SK-N-SH (cell line): ENCODE data around the gene NF2. TPM values are rescaled to one million over a fixed set of nuclear protein-coding genes. Genes with fewer than 3 reads are reported as not detected.

ENCODE experiments used
- CTCF ChIA-PET: fragments of 300-600, 350-600 bp; formaldehyde crosslinking; extraction: SDS; loops from one replicate; lab custom pipeline; 2021; lab: Yijun Ruan, JAX
- POLR2A ChIA-PET: fragments of 350-600 bp; sonication (Branson Sonifier 250); formaldehyde crosslinking; extraction: SDS; loops from one replicate; lab custom pipeline; 2020; ENCODE audit warnings: antibody characterized with exemption, inconsistent platforms; lab: Yijun Ruan, JAX
- DNase-seq: peaks from one replicate; pipeline ENCODE4 v3.0.0; 2012
- H2AFZ ChIP-seq: fragments of 200-600 bp; sonication (generic); 2 replicates; pipeline ENCODE4 v1.8.1; 2016; ENCODE audit warnings: antibody characterized with exemption, mild to moderate bottlenecking, low read depth
- H3F3A ChIP-seq: fragments of 200-600 bp; sonication (generic); replicated peaks from 2 replicates; pipeline ENCODE3; 2016; ENCODE audit warnings: antibody characterized with exemption, mild to moderate bottlenecking; ENCODE audit not compliant: insufficient read depth
- H3K27ac ChIP-seq, 2 experiments: fragments of 200-500 bp in 1 of 2; fragments of 200-600 bp in 1 of 2; sonication (Bioruptor generic) in 1 of 2; sonication (generic), shearing (Covaris generic) in 1 of 2; 2 replicates each; pipeline versions ENCODE4 v1.5.1 to v1.6.1; 2014 to 2016; ENCODE audit warnings: low read depth in 2 of 2, inconsistent platforms in 1 of 2, low read length in 1 of 2, mild to moderate bottlenecking in 1 of 2, mixed read lengths in 1 of 2
- H3K27me3 ChIP-seq: fragments of 200-600 bp; sonication (generic), shearing (Covaris generic); 2 replicates; pipeline ENCODE4 v1.6.1; 2016; ENCODE audit warnings: mixed run types; ENCODE audit not compliant: insufficient read depth
- H3K36me3 ChIP-seq, 2 experiments: fragments of 200-500 bp in 1 of 2; fragments of 200-600 bp in 1 of 2; sonication (Bioruptor generic) in 1 of 2; sonication (generic) in 1 of 2; replicated peaks in 1 of 2; 2 replicates each; pipeline versions ENCODE3 to v1.5.1; 2014 to 2016; ENCODE audit warnings: low read length in 1 of 2, mild to moderate bottlenecking in 1 of 2; ENCODE audit not compliant: insufficient read depth in 2 of 2, control insufficient read depth in 1 of 2
- H3K4me1 ChIP-seq, 2 experiments: fragments of 200-500 bp in 1 of 2; fragments of 200-600 bp in 1 of 2; sonication (Bioruptor generic) in 1 of 2; sonication (generic), shearing (Covaris generic) in 1 of 2; 2 replicates each; pipeline versions ENCODE4 v1.5.1 to v1.6.1; 2014 to 2016; ENCODE audit warnings: low read depth in 1 of 2, low read length in 1 of 2, mixed run types in 1 of 2; ENCODE audit not compliant: insufficient read depth in 2 of 2, control insufficient read depth in 1 of 2
- H3K4me2 ChIP-seq: fragments of 200-600 bp; sonication (generic), shearing (Covaris generic); 2 replicates; pipeline ENCODE4 v1.6.1; 2017; ENCODE audit warnings: mixed run types
- H3K4me3 ChIP-seq, 2 experiments: fragments of 200-500 bp in 1 of 2; fragments of 200-600 bp in 1 of 2; sonication (Bioruptor generic) in 1 of 2; sonication (generic), shearing (Covaris generic) in 1 of 2; 2 replicates each; pipeline versions ENCODE4 v1.5.1 to v1.8.1; 2014 to 2016; ENCODE audit warnings: low read depth in 2 of 2, inconsistent platforms in 1 of 2, low read length in 1 of 2, mild to moderate bottlenecking in 1 of 2, mixed read lengths in 1 of 2, moderate library complexity in 1 of 2
- H3K79me2 ChIP-seq: fragments of 200-600 bp; sonication (generic); 2 replicates; pipeline ENCODE4 v1.8.1; 2017; ENCODE audit warnings: mild to moderate bottlenecking; ENCODE audit not compliant: insufficient read depth
- H3K9ac ChIP-seq: fragments of 200-600 bp; sonication (generic); 2 replicates; pipeline ENCODE4 v1.6.1; 2017; ENCODE audit warnings: mixed run types
- H3K9me2 ChIP-seq: fragments of 200-600 bp; sonication (generic); 2 replicates; pipeline ENCODE4 v1.6.1; 2017; ENCODE audit warnings: mixed run types
- H3K9me3 ChIP-seq: fragments of 200-600 bp; sonication (generic); 2 replicates; pipeline ENCODE4 v1.6.1; 2017; ENCODE audit warnings: mixed run types, mild to moderate bottlenecking, moderate library complexity
- H4K20me1 ChIP-seq: fragments of 200-600 bp; sonication (generic); 2 replicates; pipeline ENCODE4 v1.6.1; 2017; ENCODE audit warnings: mild to moderate bottlenecking, mixed run types; ENCODE audit not compliant: insufficient read depth
- CHD2 ChIP-seq: fragments of 150-350 bp; IDR thresholded peaks from 2 replicates; pipeline ENCODE4 v1.6.1; 2018; ENCODE audit warnings: low read length; ENCODE audit not compliant: partially characterized antibody
- CTCF ChIP-seq: fragments of 200-600 bp; sonication (generic); IDR thresholded peaks from 2 replicates; pipeline ENCODE4 v1.6.1; 2017; ENCODE audit warnings: antibody characterized with exemption, mild to moderate bottlenecking, moderate library complexity
- ELF1 ChIP-seq: IDR thresholded peaks from 2 replicates; pipeline ENCODE4 v1.4.0; 2012
- FOSL2 ChIP-seq: IDR thresholded peaks from 2 replicates; pipeline ENCODE4 v1.4.0; 2012; ENCODE audit warnings: low read depth, mild to moderate bottlenecking, moderate library complexity, borderline replicate concordance
- FOXJ3 ChIP-seq: sonication (generic); formaldehyde crosslinking; IDR thresholded peaks from 2 replicates; pipeline ENCODE4 v1.5.1; 2020; ENCODE audit warnings: mild to moderate bottlenecking, missing genetic modification reagents
- MAX ChIP-seq: IDR thresholded peaks from 2 replicates; pipeline ENCODE4 v1.4.0; 2012; ENCODE audit warnings: low read depth
- MEF2A ChIP-seq: IDR thresholded peaks from 2 replicates; pipeline ENCODE4 v1.4.0; 2012; ENCODE audit warnings: low read depth, borderline replicate concordance
- NFIC ChIP-seq: IDR thresholded peaks from 2 replicates; pipeline ENCODE4 v1.4.0; 2012; ENCODE audit warnings: borderline replicate concordance
- NRF1 ChIP-seq: IDR thresholded peaks from 2 replicates; pipeline ENCODE4 v1.6.1; 2012; ENCODE audit warnings: low read depth, mild to moderate bottlenecking, low read length
- PBX3 ChIP-seq: IDR thresholded peaks from 2 replicates; pipeline ENCODE4; 2012
- POLR2AphosphoS5 ChIP-seq: IDR thresholded peaks from 2 replicates; pipeline ENCODE4 v1.6.1; 2012; ENCODE audit warnings: low read depth, low read length
- RCOR1 ChIP-seq: fragments of 150-350 bp; IDR thresholded peaks from 2 replicates; pipeline ENCODE4 v1.6.1; 2017; ENCODE audit warnings: antibody characterized with exemption, low read length
- RXRA ChIP-seq: IDR thresholded peaks from 2 replicates; pipeline ENCODE4 v1.4.0; 2012; ENCODE audit warnings: low read depth, mild to moderate bottlenecking, borderline replicate concordance
- SMC3 ChIP-seq: IDR thresholded peaks from 2 replicates; pipeline ENCODE4 v1.6.1; 2012; ENCODE audit warnings: low read depth, low read length, improper control_type of control experiment
- TAF1 ChIP-seq: IDR thresholded peaks from 2 replicates; pipeline ENCODE4 v1.6.1; 2012; ENCODE audit warnings: low read depth, mild to moderate bottlenecking, low read length, moderate library complexity, borderline replicate concordance
- TCF12 ChIP-seq: IDR thresholded peaks from 2 replicates; pipeline ENCODE4 v1.4.0; 2012
- TEAD4 ChIP-seq: IDR thresholded peaks from 2 replicates; pipeline ENCODE4 v1.4.0; 2012; ENCODE audit warnings: mild to moderate bottlenecking, borderline replicate concordance; ENCODE audit not compliant: insufficient read depth
- USF1 ChIP-seq: IDR thresholded peaks from 2 replicates; pipeline ENCODE4 v1.4.0; 2012; ENCODE audit warnings: low read depth, borderline replicate concordance
- USF2 ChIP-seq: fragments of 150-350 bp; IDR thresholded peaks from 2 replicates; pipeline ENCODE4 v1.6.1; 2017; ENCODE audit warnings: antibody characterized with exemption, low read length, low read depth, borderline replicate concordance
- YY1 ChIP-seq: IDR thresholded peaks from 2 replicates; pipeline ENCODE4 v1.4.0; 2012; ENCODE audit warnings: low read depth, mild to moderate bottlenecking
- ZBTB33 ChIP-seq: IDR thresholded peaks from 2 replicates; pipeline ENCODE4 v1.4.0; 2012; ENCODE audit warnings: low read depth, borderline replicate concordance
- WGBS: methylation state at CpG from one replicate; pipeline ENCODE4 v1.1.6; 2017; ENCODE audit warnings: low lambda C conversion rate; 5-methylcytosine and 5-hydroxymethylcytosine counted together
- polyA plus RNA-seq, 3 experiments: library from polyadenylated mRNA; depleted of rRNA; stranded (reverse); fragments of >200 nt; gene quantifications; 2 replicates each; pipeline ENCODE4 v1.2.3, GENCODE V29; 2012

The NF2 gene
- polyA plus RNA-seq, 1 of the 3 experiments (the other 2 are of a cell fraction): 44.1 TPM

- TF ChIP-seq PBX3 (no peak), CTCF (no peak), FOSL2 (no peak), NFIC (no peak), TCF12 (no peak), MEF2A (no peak), NRF1 (no peak)
- TF ChIP-seq, all 33 proteins: peak for 0
Observed at GRCh38 chr22:29738118-29738815, 134.8 kb downstream of the NF2 start (continued).

GRCh38 chr22:29739346-29739875 lies 136.0 kb downstream of the NF2 start:
- DNase-seq: no peak
- Histone ChIP-seq H3K4me2 (no peak overlapping the region), H3K36me3 (peaks cover 0 to 8% of the 10 kb centered on the region in 2 experiments), H3K9ac (no peak overlapping the region), H3K4me3 (no peak overlapping the region), H4K20me1 (no peaks in the 10 kb centered on the region), H3F3A (no peaks in the 10 kb centered on the region), H2AFZ (no peak overlapping the region), H3K4me1 (peaks cover 0 to 14% of the 10 kb centered on the region in 2 experiments; a peak in 1 of 4 replicates), H3K27me3 (no peaks in the 10 kb centered on the region), H3K79me2 (no peaks in the 10 kb centered on the region), H3K27ac (no peak overlapping the region), H3K9me2 (no peaks in the 10 kb centered on the region), H3K9me3 (no peaks in the 10 kb centered on the region)
- CTCF ChIA-PET: interaction anchor here (1.1 kb wide), 1 partner anchor 12 kb away, joined by 3 read pairs; no protein-coding TSS in a partner anchor
- POLR2A ChIA-PET: interaction anchor here (0.6 kb wide), 1 partner anchor 19 kb away, joined by 3 read pairs; no protein-coding TSS in a partner anchor
- 96% methylated on average over 10 of the region's 17 CpGs for WGBS
- no peak for TF ChIP-seq POLR2AphosphoS5
- no peak for TF ChIP-seq ELF1
- TF ChIP-seq USF1: no peak
- no peak for TF ChIP-seq TAF1
- TF ChIP-seq TEAD4: no peak
- TF ChIP-seq YY1: no peak
- no peak for TF ChIP-seq MAX
- no peak for TF ChIP-seq ZBTB33
- TF ChIP-seq RXRA: no peak
- TF ChIP-seq NFIC: no peak
- no peak for TF ChIP-seq CHD2
- no peak for TF ChIP-seq SMC3
- no peak for TF ChIP-seq USF2
- TF ChIP-seq FOXJ3: no peak
- TF ChIP-seq RCOR1: no peak
- TF ChIP-seq NRF1: no peak
